NCI-H146 treated with DMSO at 0.1 percent for 48 hours (cell line): Measurements from ENCODE around the gene KIF2B.
"Not testable (repeated sequence)": the region's sequence is repeated elsewhere in the genome, so short reads cannot be mapped to it uniquely, and the experiment has no call there.

Source experiments
- DNase-seq: peaks from one replicate; lab custom pipeline; 2025; ENCODE audit not compliant: unreplicated experiment; lab: John Stamatoyannopoulos, UW

KIF2B gene

GRCh38 chr17:53822764-53823163, at the start of gene KIF2B:
TSS of gene KIF2B (plus strand) at chr17:53822927. CDS start at chr17:53823034, 107 bp downstream.
- no peak for DNase-seq

- DNase-seq: no peak
These were observed 42.4 kb upstream of the KIF2B start for GRCh38 chr17:53780320-53780719.

DNA sequence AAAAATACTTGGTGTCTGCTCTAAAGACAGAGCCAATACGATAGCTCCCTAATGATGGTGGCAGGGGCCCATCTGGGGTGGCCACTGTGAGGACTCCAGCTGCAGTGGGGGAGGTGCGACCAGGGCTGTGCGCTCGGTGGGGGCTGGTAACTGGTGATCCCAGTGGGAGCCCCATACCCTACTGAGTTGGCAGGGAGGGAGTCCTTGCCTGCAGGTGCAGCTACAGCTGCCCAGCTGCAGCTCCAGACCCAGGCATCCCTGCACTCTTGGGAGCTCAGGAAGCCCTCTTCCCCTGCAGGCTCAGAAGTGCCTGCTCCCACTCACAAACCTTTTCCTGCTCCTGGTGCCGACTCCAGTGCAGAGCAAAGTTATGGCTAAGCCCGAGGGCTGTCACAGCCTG, 31.2 kb upstream of the KIF2B start:
- DNase-seq: no peak

DNA sequence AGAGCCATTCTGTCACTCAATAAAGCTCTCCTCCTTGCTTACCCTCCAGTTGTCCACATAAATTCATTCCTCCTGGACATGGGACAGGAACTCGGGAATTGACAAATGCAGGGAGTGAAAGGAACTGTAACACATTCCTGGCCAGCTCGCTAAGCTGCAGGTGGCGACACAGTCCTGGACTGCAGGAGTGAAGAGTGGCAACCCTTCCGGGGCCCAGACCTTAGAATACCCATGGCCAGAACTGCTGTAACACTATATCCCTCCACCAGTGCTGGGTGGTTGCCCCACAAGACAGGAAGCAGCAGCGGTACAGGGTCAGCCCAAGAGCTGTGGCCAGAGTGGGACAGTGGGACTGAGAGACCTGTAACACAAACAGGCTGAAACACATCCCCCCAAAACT, 30.3 kb upstream of the KIF2B start:
- no peak for DNase-seq

DNA sequence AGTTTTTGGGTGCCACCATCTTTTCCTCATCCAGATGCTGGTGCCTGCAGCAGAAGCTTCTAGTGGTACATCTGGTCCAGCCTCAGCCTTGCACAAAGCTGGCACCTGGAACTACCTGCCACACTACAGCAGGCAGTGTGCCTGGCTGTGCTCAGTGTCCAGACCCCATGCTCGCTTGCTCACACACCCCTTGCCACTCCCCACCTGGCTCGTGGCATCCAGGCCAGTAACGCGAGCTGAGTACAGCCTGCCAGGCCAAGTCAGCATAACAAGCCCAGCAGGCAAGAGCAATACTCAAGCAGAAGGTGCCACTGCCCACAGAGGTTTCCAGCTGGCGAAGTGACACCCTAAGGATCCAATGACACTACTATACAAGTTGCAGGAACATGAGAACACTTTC, 29.7 kb upstream of the KIF2B start:
- DNase-seq: no peak

DNA sequence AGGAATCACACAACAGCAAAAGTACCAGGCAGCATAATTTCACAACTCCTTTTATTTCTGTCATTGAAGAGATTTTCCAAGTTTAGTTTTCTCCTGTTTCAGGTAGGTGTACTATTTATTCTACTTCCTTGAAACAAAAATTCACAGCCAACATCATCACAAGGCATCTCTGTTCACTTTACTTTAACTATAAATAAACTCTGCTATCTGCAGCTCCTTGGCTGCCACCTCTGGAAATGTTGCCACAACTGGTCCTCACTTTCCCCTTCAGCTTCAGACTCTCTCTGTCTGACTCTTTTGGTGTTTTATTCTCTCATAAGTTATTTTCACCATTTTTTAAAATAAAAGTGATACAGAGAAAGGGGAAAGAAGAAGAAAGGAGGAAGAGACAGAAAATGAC, 27.9 kb upstream of the KIF2B start:
- DNase-seq: no peak

DNA sequence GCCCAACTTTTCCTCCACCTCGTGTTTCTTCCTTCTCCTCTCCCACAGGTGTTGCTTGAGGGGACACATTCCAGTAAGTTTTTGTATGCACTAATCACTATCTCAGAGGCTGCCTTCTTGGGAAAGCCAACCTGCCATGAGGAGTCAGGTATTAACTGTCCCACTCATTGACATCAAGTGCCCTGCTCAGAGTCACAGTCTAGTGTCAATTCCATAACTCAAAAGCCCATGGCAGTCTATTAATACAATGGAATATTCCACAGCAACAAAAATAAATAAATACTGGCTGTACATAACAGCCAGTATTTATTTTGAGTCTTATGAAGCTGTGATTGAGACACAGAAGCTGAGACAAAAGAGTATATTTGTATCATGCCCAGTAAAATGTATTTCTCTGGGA, 26.1 kb upstream of the KIF2B start:
- DNase-seq: no peak

DNA sequence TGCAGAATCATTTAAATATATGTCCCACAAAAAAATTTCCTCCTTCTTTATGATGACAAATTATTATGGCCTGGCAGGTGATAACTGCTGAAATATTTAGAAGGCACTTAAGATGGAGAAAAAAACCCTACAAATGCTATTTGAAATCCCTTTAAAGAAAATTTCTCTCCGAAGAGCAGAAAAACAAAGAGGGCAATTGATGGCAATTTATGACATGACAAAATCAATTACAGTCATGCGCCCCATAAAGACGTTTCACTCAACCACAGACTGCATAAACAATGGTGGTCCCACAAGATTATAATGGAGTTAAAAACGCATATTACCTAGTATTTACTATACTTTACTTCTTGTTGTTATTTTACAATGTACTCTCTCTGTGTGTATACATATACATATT, 25.2 kb upstream of the KIF2B start:
- DNase-seq: no peak

DNA sequence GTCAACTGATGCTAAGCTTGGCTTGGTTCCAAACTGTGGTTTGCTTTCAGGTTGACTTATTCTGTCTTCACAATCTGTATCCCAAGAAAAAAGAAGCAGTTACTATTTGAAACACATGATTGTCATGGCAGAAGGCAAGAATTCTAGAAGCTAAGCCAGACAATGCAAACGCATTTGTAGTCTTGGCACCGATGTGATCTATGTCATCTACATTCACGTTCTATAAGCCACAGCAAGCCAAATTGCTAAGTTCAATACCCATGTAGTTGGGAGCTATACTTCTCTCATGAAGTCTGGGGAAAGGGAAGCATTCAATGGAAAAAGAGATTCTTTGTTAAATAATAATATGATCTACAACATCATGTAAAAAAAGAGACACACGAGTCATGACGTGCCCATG, 18.3 kb upstream of the KIF2B start:
- no peak for DNase-seq

- no peak for DNase-seq
These were observed 16.3 kb upstream of the KIF2B start for GRCh38 chr17:53806473-53806872.

GRCh38 chr17:53807286-53807685, 15.4 kb upstream of the KIF2B start:
- no peak for DNase-seq

GRCh38 chr17:53818271-53818670, 4.5 kb upstream of the KIF2B start:
- no peak for DNase-seq

DNA sequence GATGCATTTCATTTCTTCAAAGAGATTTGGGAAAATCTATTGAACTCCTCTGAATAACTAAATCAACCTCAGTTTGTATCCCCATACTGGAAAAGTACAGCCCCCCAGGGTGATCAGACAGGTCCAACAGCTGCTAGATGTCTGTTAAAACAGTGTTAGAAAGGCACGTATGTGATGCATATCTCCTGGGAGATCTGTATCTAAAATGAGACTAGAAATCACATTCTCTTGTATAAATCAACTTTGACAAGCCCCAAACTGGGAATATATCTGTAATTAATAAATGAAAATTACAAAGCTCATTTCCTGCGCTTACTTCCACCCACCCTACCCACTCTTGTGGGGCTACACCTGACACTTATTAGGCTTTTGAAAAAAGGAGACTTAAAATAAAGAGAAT, 3.8 kb upstream of the KIF2B start:
- DNase-seq: no peak

DNA sequence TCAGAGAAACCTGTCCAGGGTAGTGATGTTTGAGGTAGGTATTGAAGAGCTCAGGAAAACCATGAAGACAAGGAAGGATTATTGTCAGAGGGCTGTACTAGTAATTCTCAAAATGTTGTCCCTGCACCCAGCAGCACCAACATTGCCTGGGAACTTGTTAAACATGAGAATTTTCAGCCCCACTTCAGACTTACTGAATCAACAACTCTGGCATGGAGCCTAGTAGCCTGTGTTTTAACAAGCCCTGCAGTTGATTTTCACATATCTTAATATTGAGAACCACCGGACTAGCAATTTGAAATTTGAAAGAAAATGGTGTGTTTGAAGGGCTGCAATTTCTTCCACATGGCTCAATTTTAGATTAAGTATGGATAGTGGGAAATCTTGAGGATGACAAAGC, 2.8 kb upstream of the KIF2B start:
- DNase-seq: no peak

- DNase-seq: no peak
These were observed 769 bp downstream of the KIF2B start for GRCh38 chr17:53823341-53824050.

DNA sequence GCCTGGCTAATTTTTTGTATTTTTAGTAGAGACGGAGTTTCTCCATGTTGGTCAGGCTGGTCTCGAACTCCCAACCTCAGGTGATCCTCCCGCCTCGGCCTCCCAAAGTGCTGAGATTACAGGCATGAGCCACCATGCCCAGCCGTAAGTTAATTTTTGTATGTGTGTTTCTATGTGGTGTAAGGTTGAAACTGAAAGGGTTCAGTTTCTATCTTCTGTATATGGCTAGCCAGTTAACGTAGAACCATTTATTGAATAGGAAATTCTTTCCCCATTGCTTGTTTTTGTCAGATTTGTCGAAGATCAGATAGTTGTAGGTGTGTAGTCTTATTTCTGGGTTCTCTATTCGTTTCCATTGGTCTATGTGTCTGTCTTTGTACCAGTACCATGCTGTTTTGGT, 12.0 kb downstream of the KIF2B start:
- DNase-seq: not testable (repeated sequence)

DNA sequence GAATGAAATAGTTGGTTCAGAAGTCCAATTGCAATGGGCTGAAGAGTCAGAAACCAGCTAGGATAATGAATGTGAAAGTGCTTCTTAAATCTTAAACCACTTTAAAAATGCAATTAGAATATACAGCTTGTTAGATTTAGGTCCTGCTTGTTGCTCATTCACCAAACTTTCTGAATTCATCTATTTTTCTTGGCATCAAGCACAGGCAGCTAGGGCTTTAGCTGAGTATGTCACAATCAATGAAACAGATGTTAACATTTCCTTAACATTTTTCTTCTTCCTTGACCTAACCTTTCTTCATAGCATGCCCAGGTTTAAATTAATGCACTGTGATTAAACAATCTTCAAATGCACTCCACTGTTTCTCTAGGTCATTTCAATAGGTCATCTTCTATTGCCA, 14.4 kb downstream of the KIF2B start:
- no peak for DNase-seq

- DNase-seq: no peak
These were observed 21.9 kb downstream of the KIF2B start for GRCh38 chr17:53844491-53845107.

DNA sequence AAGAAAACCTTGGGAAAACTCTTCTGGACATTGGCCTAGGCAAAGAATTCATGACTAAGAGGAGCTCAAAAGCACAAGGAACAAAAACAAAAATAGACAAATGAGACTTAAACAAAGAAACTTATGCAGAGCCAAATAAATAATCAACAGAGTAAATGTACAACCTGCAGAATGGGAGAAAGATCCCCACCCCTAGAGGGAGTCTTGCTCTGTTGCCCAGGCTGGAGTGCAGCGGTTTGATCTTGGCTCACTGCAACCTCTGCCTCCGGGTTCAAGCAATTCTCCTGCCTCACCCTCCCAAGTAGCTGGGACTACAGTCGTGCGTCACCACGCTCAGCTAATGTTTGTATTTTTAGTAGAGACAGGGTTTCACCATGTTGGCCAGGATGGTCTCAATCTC, 48.4 kb downstream of the KIF2B start:
- DNase-seq: not testable (repeated sequence)
